ENCODE data around the gene UIMC1.

DNA sequence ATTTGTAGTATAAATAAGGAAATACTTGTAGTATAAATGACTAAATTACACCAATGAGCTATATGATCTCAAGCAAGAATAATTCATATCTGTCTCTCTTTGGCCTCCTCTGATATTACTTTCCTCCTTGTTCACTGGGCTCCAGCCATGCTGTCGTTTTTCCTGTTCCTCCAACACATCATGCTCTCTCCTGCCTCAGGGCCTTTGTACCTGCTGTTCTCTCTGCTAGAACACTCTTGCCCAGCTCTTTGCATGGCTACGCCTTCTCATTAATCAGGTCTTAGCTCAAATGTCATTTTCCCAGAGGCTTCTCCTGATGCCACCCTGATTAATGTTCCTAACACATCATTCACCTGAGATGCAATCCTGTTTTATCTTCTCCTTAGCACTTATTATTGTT lies 13.5 kb upstream of the UIMC1 start:
- TF ChIP-seq, protein P1, sequence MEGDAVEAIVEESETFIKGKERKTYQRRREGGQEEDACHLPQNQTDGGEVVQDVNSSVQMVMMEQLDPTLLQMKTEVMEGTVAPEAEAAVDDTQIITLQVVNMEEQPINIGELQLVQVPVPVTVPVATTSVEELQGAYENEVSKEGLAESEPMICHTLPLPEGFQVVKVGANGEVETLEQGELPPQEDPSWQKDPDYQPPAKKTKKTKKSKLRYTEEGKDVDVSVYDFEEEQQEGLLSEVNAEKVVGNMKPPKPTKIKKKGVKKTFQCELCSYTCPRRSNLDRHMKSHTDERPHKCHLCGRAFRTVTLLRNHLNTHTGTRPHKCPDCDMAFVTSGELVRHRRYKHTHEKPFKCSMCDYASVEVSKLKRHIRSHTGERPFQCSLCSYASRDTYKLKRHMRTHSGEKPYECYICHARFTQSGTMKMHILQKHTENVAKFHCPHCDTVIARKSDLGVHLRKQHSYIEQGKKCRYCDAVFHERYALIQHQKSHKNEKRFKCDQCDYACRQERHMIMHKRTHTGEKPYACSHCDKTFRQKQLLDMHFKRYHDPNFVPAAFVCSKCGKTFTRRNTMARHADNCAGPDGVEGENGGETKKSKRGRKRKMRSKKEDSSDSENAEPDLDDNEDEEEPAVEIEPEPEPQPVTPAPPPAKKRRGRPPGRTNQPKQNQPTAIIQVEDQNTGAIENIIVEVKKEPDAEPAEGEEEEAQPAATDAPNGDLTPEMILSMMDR (IDR thresholded peaks at IDR 0.05) = no peak
- no peak for TF ChIP-seq POLR2A (IDR thresholded peaks at IDR 0.05)
